Medulla oblongata (tissue), 1 donor: ENCODE results near the gene IGSF21.

Experiments used
- DNase-seq: peaks from one replicate; pipeline ENCODE4 v3.0.0-alpha.2; 2015; ENCODE audit errors: extremely low spot score

The IGSF21 gene

DNA sequence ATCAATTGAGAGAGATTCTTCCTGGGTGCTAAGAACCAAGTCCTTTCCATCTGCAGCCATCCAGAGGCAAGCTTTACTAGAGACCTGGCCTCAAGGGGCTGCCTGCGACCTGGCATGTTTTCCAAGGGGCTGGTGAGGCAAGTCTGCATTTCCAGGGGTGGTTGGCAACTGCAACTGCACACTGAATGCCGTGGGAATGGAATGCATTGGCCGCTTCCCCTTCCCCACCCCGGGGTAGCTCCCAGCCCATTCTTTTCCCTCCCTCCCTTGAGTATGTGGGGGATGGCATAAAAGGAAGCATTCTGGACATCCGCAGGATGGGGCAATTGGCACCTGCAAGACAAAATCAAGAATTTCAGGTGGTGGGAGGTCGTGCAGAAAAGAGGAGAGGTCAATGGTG, 155.1 kb downstream of the IGSF21 start:
- no peak for DNase-seq

DNA sequence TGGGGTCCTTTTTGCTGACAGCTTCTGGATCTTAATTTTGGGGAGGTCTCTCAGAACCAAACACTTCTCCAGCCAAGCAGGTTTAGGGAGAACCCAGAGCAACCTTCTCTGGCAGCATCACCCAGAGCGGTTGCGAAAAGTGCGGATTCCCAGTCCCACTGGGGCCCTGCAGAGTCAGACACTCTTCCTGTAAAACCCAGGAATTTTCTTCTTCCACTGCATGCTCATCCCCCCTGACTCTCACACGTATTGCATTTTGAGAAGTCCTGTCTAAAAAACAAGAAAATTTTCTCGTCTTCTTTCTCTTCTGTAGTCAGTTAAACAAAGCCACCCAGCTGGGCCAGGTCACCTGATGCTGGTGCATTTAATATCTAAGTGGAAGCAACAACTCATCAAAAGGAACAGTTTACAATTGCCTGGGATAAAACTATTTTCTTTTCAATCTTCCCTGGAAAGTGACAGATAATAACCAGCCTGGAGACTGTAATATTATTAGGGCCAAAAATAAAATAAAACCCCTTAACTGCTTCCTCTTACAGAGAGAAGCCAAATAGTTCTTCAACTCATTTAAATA, 156.0 kb downstream of the IGSF21 start:
- no peak for DNase-seq

DNA sequence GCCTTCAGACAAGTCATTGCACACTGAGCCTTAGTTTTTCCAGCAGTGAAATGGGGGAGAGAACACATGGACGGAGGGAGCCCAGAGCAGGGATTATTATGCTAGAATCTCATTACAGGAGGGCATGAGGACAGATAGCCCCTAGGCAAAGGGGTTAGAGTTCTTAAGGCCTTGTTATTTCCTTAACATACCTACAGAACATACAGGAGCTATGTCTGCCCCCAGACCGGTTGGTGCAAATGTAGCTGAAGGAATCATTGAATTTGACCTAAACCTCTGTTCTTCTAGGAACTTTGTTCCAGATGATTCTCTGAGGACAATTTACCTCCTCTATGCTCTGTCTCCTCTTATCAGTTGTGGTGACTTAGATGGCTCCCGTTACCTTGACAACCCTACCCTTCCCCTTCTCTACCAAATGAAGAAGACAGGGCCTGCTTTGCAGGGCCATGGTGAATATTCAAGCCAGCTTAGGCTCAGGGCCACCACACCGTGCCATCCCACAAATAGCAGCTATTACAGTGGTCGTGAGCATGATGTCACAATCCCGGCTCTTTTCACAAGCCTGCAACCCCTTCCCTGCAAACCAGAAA, 156.9 kb downstream of the IGSF21 start:
- DNase-seq: no peak

DNA sequence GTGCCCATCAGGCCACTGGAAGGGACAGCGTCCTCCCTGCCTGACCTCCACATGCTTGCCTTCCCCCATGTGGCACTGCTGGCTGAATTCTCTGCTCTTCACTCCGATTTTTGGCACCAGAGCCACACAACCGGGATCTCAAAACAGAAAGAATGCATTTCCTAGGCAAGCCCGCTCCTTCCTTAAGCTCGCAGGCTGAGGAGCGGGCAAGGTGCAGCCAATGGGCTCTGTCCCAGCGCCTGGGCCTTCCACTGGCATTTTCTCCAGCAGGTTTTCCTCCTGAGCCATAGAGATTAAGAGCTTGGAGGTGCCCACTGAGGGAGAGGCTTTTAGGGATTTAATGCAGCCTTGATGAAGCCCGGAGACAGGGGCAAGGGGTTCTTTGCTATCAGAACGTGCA, 158.0 kb downstream of the IGSF21 start:
- no peak for DNase-seq

DNA sequence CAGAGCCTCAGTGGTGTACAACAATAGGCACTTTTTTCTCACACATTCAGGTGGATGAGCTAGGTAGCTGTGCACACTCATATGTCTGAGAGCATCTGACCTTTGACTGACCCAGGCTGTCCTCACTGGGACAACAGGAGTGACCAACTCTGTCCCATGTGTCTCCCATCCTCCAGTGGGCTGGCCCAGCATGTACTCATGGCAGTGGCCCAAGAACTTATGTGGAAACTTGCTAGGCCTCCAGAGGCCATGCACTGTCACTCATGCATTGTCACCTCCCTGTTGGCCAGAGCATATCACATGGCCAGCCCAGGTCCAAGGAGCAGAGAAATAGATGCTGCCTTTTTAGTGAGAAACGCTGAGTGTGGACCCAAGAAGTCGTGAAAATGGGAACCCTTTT, 158.8 kb downstream of the IGSF21 start:
- no peak for DNase-seq

DNA sequence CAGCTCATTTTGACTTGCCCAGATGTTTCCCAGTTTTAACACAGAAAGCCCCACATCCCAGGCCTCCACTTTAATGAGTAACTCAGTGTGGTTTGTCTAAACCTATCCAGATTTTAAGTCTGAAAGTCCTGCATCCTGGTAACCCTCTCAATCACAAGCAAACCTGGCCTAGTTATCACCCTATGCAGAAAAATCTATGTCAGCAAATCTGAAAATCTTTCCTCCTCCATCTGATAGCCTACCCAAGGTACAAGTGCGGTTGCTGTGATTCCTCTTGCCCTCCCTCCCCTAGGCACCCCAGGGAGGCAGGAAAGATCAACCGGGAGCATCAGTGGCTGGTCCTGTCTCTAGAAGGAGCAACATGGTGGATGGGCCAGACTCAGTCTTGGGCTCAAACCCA, 163.7 kb downstream of the IGSF21 start:
- DNase-seq: no peak

DNA sequence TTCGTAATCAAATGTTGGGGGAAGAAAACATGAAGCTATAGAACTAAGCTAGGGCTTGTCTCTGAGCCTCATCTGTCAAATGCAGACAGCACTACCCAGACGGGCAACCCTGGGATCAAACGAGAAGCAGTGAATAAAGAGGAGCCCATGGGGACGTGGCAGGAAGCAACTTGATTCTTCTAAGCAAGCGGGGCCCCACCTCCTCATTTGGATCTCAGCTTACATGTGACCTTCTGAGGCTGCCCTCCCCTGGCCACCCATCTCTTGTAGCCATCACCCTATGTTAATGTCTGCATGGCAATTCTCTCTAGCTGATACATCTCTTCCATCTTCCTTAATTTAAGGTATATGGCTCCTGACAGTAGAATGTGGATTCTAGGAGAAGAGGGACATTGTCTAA, 171.3 kb downstream of the IGSF21 start:
- no peak for DNase-seq

DNA sequence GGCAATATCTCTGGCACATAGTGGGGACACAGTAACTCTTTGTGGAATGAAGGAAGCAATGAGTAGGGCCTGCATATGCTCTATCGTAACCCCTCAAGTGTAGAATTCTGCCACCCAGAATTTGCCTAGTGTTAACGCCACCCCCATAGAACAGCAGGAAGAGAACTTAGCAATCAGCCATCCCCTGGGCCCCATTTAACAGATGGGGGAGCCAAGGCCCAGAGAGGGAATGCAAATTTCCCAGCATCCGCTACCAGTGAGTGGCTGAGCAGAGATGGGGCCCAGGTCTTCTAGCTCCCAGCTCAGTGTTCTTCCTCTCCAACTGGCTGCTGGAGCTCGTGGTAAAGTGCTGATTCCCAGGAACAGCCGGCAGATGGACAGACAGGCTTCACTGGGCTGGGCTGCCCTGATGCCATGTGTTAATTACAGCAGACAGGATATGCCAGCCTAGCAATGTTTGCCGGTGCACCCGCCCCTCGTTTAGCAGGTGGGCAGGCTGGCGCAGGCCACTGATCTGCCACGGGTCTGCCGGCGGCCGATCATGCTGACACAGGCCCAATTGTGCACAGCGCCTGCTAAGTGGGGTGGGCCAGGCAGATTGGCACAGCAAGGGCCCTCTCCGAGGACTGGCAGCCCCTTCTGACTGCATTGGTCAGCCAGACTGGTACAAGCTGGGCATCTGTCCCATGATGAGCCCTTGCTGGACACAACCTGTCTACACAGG, 171.9 kb downstream of the IGSF21 start:
- no peak for DNase-seq

DNA sequence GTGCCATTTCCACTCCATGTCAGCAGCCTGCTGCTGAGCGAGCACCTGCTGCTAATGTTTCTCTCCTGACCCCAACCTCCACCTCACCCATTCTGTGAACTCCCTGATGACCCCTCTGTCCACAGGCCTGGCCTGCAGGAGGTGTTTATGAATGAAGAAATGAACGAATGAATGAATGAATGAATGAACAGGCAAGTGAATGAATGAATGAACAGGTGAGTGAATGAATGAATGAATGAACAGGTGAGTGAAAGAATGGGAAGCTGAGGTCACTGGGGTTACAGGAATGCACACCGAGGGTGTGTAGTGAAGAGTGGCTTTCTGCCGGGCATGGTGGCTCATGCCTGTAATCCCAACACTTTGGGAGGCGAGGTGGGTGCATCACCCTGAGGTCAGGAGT, 173.4 kb downstream of the IGSF21 start:
- no peak for DNase-seq

DNA sequence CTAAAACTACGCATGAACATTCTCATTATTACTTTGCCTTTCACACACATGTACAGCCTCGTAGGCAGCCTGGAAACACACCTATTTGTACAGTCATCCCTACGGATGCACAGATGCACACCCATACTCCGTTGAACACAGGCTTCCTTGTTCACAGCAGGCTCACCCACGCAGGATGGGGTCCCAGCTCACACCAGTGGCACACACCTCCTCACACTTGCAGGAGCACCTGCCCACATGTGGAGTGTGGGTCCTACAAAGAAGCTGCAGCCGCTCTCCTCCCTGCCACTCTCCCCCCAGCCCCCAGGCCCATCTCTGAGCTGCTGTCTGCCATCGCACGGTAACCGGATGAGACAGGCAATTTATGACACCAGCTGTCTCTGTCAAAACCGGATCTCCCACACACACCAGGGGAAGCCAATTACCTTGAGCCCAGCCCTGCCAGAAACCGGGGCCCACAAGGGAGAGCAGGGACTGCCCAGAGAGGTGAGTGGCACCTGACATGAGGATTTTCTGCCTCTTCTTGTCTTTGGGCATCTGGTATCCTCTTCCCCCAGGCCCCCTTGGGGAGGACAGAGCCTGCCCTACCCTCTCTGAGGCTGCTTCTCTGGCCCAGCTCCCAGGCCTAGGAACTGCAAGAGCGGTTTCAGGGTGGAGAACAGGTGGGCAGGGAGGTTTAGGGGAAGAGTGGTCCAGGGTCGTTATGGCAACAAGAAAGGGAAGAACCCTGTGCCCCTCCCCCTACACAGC, 175.4 kb downstream of the IGSF21 start:
- no peak for DNase-seq

DNA sequence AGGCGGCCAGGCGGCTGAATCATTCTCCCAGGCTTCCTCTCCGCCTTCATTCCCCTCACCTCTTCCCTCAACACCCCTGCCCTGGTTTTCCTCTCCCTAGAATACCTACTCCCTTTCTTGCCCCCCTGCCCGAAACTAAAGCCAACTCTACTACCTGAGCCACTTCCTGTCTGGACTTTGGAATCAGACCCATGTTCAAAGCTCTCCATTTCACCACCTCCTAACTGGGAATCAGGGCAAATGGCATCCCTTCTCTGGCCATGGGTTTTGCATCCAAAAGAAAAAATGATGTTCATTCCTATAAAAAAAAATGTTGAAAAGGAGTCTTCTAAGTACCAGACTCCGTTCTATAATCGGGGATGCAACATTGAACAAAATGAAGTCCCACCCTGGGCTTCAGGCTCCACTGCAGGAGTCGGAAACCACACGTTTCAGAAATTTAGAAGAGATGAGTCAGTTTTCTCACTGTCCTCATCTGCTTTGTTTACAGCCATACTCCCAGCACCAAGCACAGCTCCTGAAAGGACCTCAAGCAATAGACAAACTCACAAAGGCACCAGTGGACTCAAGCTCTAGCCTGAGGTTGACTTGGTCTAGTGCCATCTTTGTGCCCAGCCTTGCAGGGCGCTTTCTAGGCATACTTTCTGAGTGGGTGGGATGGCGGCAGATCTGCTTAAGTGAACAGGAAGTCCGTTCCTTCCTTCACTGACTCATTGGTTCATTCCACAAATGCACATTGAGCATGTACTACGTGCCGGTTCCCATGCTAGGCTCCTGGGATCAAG, 176.2 kb downstream of the IGSF21 start:
- DNase-seq: no peak

DNA sequence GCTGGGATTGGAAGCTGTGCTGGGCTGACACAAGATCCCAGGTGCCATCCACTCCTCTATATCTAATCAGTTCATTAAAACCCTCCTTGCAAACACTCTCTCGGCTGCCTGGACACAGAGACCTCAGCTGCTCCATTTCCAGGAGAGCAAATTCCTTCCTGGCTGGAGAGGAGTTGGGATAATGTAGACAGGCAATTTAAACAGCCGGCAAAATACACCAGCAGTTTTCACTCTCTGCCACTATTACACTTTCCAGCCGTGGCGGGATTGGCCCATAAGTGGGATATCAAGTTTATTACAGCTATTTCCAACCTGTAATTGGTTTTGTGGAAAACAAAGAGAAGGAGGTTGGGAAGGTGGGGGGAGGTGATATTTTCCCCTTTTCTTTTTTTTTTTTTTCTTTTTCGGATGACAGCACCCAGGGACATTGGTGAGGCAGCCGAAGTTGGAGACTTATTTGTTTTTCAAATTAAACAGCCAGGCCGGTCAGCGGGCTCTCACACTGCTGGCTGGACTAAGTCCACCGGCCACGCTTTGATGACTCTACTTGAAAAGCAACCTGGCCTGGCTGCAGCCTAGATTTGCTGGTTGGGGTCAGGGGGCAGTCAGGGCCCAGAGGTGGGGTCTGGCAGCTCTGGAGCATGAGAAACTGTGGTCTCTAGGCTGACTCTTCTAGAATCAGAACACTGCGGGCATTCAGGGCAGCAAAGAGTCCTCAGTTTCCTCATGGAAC, 177.4 kb downstream of the IGSF21 start:
- DNase-seq: no peak

DNA sequence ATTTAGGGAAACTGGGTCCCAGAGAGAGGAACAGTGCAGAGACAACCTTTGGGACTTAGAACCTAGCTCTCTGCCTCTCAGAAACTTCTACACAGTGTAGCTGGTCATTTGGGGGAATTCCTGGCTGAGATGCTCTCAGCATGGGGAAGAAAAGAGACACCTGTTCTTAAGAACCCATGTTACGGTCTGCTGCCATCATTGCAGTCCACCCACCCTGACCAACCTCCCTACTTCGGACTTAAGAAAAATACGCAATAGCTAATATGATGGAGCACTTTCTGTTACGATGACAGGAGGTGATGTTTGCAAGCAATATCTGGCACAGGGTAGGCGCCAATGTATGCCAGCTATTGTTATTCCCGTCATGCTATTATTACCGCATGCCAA, 177.9 kb downstream of the IGSF21 start:
- no peak for DNase-seq

DNA sequence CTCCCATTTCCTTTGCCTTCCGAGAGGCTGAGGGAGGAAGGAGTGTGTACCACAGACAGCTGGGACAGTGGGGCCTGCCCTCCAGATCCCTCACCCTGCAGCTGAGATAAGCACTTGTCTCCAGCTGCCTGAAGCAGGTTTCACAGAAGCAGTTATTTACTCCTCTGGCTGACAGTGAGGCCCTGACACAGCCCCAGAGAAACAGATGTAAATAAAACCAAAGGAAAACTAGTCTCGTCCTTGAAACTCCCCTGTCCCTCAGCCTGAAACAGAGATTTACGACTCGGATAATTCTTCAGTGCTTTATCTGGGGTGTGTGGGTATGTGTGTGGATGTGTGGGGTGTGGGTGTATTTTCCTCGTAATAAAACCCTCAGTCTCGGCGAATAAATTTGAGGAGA, 181.1 kb downstream of the IGSF21 start:
- DNase-seq: no peak

DNA sequence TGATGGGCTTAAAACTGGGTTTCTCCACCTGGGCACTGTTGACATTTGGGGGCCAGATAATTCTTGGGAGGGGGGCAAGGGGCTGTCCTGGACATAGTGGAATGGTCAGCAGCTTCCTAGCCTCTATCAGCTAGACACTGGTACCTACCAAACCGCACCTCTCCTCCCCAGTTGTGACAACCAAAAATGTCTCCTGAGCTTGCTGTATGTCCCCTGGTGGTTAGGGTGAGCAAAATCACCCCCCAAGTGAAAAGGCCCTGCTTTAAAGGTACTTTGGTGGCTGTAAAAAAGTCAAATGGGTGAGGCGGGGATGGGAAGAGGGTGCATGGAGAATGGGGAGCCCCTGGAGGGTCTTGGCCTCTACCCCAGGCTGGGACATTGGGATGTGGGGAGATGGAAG, 182.0 kb downstream of the IGSF21 start:
- no peak for DNase-seq

DNA sequence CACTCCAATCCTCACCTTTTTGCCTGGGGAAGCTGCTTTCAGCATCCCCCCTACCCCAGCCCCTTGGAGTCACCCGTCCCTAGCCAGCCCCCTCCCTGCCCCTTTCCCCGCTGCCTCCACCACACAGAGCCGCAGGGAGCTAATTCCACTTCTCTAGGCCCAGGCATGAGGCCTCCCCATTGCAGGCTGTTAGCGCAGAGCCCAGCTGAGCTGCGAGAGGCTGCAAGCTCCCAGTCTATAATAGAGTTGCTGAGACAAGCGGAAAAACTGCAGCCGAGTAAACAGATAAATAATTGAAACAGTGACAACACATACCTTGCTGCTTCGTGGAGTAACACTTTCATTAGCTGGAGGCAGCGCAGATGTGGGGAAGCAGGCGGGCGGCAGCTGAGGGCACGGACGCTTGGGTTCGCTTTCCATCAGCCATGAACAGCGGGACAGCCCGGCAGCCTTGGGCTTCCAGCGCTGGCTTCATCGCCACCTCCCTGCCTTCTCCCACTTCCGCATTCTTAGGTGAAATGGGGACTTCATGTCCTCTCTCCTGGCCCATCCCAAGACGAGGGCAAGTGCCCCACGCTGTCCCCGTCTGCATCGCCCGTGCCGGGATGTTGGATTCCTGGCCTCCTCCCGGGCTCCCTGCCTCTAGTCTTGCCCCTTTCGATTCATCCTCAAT, 183.3 kb downstream of the IGSF21 start:
- DNase-seq: no peak

DNA sequence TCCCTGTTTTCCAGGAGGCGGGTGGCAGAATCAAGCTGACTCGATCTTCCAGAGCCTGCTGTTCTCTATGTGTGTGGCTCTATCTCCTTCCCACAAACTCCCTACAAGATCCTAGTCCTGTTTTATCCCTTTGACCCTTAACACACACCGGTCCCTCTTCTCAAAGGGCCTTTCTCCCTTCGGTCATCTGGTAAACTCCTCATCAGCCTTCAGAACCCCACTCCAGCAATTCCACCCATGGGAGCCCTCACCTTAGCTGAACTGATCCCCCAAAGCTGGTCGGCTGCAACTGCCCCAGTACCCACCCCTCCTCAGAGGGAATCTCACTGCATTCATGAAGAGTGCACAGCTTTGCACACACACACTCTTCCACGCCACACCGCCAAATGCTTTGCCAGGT, 184.9 kb downstream of the IGSF21 start:
- DNase-seq: no peak

DNA sequence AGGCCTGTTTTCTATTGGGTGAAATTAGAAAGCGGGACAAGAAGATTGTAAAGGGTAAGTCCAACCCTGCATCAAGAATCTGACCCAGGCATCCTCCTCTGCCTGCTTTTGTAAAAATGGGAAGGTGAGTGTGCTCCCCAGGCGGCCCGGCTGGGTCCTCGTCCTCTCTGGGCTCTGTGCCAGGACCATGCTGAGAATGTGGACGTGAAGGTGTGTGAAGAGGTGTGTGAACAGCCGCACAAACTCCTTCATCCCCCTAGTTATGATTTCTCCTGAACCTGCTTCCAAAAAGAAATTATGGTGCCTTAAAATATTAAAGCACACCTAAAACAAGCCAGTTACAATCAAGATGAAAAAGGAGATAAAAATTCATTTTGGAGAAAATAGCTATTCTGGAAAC, 185.7 kb downstream of the IGSF21 start:
- DNase-seq: no peak

DNA sequence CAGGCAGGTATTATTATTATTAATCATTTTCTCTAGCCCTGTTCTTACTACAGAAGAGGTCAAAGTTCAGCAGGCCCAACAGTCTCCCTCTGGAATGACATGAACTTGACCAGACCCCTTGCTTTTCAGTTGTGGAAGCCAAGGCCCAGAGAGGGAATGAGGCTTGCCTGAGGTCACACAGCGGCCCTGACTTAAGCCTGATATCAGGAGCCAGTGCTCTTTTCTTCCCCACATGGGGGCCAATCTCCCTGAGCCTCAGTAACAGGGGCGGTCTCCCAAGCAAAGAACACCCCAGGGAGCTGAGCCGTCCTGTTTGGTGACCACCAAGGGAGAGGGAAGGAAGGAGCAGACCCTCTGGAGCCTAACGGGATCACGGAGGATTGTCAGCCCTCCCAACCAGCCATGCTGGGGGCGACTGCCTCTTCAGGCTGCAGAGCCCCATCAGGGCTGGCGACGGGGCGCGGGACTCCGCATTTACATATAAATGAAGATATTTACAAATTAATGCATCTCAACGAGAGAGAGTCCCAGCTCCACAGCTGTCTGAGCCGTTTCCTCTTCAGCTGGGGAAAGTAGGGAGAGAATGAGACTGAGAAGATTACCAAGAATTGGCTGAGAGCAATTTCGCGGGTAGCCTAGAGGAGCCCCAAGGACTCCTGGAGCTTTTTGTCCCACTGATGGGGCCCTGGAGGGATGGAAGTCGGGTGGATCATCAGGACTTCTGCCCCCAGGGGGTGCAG, 187.0 kb downstream of the IGSF21 start:
- DNase-seq: no peak
